NCI-H524 (cell line): ENCODE results near the gene LYSMD1.
"Not testable (repeated sequence)": the region's sequence is repeated elsewhere in the genome, so short reads cannot be mapped to it uniquely, and the experiment has no call there.

ENCODE experiments used
- DNase-seq, 2 experiments: peaks; one replicate each; lab custom pipeline; 2025; lab: John Stamatoyannopoulos, UW

Gene LYSMD1

GRCh38 chr1:151165738-151166504, at the start of gene LYSMD1, which contains the start of gene SCNM1:
Gene LYSMD1 (minus strand): TSS chr1:151165902. CDS start chr1:151165258, 644 bp downstream.
Gene SCNM1 (plus strand): TSS chr1:151166144. CDS start chr1:151166153, 9 bp downstream.
- peak; percentile 95 to 98 for DNase-seq

GRCh38 chr1:151213560-151213959, 47.9 kb upstream of the LYSMD1 start:
- no peak for DNase-seq

DNA sequence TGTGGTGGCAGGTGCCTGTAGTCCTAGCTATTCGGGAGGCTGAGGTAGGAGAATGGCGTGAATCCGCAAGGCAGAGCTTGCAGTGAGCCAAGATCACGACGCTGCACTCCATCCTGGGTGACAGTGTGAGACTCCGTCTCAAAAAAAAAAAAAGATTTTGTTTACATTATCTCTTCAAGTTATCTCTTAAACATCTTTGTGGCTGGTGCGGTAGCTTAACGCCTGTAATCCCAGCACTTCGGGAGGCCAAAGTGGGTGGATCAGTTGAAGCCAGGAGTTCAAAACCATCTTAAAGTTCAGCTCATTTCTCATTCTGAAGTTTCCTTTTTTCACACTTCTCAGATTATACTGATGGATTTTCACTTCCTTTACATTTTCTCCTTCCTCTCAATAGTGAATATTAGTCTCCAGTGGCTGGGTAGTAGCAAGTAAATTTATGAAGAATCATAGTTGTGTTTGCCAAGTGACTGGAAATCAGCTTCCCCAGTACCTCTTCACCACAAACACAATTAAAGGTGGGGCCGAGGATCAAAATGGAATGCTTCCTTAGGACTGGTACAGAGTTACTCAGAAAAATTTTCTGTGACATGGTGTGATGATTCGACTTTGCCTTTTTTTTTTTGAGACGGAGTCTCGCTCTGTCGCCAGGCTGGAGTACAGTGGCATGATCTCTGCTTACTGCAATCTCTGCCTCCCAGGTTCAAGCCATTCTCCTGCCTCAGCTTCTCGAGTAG, 46.4 kb upstream of the LYSMD1 start:
- DNase-seq = no peak

GRCh38 chr1:151210830-151211229, 45.1 kb upstream of the LYSMD1 start:
- no peak for DNase-seq

DNA sequence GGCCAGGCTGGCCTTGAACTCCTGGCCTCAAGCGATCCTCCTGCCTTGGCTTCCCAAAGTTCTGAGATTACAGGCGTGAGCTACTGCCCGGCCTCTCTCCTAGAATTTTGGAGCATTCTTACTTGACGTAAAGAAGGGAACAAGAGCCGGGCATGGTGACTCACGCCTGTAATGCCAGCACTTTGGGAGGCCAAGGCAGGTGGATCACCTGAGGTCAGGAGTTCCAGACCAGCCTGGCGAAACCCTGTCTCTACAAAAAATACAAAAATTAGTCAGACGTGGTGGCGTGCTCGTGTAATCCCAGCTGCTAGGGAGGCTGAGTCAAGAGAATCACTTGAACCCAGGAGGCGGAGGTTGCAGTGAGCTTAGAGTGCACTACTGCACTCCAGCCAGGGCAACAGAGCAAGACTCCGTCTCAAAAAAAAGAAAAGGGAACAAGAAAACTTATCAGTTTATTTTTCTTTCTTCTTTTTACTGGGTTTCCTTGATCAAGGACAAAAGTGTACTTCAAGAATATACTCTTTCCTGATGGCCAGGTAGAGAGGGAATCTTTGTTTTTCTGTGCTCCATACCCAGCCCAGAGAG, 39.8 kb upstream of the LYSMD1 start:
- DNase-seq = not testable (repeated sequence)

- DNase-seq = no peak
These were observed 34.3 kb upstream of the LYSMD1 start for GRCh38 chr1:151199873-151200581.

GRCh38 chr1:151198254-151199127, 32.8 kb upstream of the LYSMD1 start, which contains the start of gene PIP5K1A:
Gene PIP5K1A (plus strand): TSS chr1:151198552. CDS start chr1:151198997, 445 bp downstream.
- peak; percentile 93 to 98 for DNase-seq

GRCh38 chr1:151197863-151198253, 32.2 kb upstream of the LYSMD1 start:
- no peak for DNase-seq

DNA sequence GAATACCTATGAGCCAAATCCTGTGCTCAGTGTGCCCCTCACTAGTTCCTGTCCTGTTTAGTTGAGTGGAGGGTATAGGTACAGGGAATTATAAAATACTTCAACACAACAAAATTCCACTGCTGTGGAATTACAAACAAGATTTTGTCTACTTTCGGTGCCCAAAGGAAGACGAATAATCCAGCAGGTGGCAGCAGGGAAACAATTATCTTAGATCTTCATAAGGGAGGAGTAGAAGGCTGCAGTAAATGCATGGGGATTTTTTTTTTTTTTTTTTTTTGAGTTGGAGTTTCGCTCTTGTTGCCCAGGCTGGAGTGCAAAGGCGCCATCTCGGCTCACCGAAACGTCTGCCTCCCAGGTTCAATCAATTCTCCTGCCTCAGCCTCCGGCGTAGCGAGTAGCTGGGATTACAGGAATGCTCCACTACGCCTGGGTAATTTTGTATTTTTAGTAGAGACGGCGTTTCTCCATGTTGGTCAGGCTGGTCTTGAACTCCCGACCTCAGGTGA, 30.6 kb upstream of the LYSMD1 start:
- peak; percentile 75 to 82 for DNase-seq

DNA sequence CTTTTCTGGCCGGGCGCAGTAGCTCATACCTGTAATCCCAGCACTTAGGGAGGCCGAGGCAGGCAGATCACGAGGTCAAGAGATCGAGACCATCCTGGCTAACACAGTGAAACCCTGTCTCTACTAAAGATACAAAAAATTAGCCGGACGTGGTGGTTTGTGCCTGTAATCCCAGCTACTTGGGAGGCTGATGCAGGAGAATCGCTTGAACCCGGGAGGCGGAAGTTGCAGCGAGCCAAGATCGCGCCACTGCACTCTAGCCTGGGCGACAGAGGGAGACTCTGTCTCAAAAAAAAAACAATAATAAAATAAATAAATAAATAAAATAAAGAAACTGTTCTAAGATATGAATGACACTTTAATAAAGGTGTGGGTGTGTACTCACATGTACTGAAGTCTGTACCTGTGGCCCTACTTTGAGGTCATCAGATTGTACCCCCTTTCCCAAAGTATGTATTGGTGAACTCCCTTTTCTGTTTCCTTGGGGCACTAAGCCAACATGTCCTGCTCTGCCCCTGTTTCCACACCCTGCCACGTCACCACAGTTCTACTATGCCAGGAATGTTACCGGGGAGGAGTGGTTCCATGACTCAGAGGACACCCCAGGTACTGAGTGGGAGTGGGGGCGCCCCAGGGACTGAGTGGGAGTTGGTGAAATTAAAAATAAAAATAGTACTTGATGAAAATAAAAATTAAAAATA, 29.3 kb upstream of the LYSMD1 start:
- not testable (repeated sequence) for DNase-seq

DNA sequence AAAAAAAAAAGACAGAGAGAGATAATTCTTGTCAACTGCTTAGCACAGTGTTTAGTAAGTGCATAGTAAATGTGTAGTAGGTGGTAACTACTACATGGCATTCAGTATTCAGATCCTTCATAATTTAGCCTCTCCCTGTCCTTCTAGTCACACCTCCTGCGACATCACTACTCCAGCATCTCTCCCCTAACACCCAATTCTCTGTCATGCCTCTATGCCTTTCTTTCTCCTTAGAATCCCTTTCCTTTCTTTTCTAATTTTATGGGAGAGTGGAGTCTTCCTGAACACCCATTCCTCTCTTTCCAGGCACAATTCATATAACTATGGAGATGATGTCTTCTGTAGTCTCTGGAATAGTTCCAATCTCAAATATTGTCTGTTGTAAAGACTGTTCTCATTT, 28.2 kb upstream of the LYSMD1 start:
- DNase-seq = no peak

GRCh38 chr1:151193304-151193703, 27.6 kb upstream of the LYSMD1 start:
- DNase-seq = no peak

DNA sequence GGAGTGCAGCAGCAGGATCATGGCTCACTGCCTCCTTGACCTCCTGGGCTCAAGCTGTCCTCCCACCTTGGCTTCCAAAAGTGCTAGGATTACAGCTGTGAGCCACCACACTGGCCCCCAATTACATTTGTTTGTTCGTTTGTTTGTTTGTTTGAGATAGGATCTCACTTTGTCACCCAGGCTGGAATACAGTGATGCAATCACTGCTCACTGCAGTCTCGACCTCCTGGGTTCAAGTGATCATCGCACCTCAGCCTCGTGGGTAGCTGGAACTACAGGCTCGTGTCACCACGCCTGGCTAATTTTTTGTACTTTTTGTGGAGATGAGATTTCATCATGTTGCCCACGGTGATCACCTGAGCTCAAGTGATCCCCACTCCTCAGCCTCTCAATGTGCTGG, 26.3 kb upstream of the LYSMD1 start:
- no peak for DNase-seq

DNA sequence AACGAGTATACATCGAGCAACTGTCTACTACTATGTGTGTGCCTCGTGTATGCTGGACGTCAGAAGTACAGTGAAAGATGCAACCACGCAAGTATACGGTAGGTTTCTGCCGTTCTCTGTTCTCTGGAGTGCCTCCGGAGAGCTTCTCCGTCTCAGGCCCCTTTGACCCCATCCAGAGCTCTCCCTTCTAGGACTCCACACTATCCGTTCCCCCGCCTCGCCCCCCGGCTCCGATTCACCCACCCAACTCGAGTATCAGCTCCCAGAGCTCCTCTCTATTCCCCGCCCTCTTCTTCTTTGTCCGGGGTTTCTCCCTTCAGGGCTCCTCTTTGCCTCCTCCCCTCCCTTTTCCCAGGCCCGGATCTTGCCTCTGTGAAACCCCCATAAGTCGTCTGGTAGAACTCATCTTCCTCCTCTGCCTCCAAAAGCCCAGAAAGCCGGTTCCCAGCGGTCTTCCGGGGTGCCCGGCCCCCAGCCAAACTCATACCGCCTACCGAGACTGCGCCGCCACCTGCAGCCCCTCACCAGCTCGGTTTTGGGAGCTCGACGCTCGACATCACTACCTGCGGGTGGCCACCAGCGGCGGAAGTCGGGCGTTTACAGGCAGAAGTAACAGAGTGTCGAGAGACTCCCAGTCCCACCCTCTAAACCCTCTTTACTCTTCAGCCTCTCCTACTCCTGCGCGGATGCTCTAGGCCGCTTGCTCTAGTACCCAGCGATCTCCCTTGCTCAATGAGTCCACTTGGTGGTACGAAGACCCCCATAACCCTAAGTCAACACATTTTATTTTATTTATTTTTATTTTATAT, 24.1 kb upstream of the LYSMD1 start, which contains the start of gene VPS72:
Gene VPS72 (minus strand): TSS at position 561 of the 809 bp plus-strand sequence. CDS start 76 bp downstream, at position 485.
- DNase-seq = peak; percentile 83 to 91

- not testable (repeated sequence) for DNase-seq
These were observed 23.0 kb upstream of the LYSMD1 start for GRCh38 chr1:151188667-151189066.

- peak; percentile 89 to 93 for DNase-seq
These were observed 21.5 kb upstream of the LYSMD1 start for GRCh38 chr1:151187205-151187604.

DNA sequence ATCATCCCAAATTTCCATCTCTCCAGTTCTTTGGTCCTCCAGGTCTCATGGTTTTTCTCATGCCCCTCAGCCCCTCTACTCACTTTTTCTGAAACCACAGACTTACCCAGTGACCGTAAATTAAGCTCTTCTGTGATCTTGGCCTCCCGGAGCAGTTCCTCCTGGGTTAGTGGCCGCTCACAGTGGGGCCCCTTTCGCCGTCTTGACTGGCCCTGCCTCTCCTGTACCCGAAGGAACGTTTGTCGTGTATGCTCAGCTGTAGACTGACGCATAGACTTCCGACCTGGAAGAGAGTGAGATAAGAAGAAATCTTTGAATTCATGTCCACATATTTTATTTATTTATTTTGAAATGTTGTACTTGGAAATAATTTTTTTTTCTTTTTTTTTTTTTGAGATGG, 18.5 kb upstream of the LYSMD1 start:
- no peak for DNase-seq

DNA sequence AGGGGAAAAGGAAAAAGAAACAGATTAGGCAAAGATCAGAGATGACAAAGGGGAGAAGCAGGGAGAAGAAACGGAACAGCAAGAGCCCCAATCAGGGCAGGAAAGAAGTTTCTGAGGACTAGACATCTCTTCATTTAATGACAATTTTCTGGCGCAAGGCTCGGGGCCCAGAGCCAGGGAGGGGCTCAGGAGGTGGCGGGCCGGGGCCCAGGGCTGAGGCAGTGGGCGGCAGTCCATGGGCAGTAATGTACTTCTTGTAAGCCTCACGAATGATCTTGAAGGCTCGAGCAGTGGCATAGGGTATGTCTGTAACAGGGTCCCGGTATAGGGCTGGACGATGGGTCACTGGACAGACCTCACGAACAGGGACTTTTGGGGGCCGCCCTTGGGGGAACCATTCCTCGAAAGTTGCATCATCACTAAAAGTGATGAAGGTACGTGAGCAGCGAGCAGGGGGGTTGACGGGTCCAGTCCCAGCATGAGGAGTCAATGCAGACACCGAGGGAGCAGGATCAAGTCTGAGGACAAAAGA, 10.9 kb upstream of the LYSMD1 start:
- DNase-seq = no peak

- no peak for DNase-seq
These were observed 10.2 kb upstream of the LYSMD1 start, which contains the start of gene TMOD4 for GRCh38 chr1:151175863-151176262. Gene TMOD4 (minus strand): TSS chr1:151175981. CDS start chr1:151174875, 1,106 bp downstream.
